GM13977 (cell line): Measurements from ENCODE around the gene WFDC8.
"Not testable (repeated sequence)": the region's sequence is repeated elsewhere in the genome, so short reads cannot be mapped to it uniquely, and the experiment has no call there.

Source experiments
- DNase-seq: peaks from one replicate; pipeline ENCODE4 v3.0.0; 2012; ENCODE audit warnings: low spot score
- in situ Hi-C: fragments of 300-500 bp; cut with MboI; formaldehyde crosslinking; loops from one replicate; pipeline ENCODE4 v1.12.0; 2022; ENCODE audit warnings: low sequenced_read_pairs, low pct_unique_long_range_greater_than_20kb, mixed read lengths, inconsistent platforms; ENCODE audit not compliant: unreplicated experiment
- TF ChIP-seq, protein P1 (sequence below): IDR thresholded peaks from 2 replicates; pipeline ENCODE4 v1.5.1; 2012; ENCODE audit warnings: mild to moderate bottlenecking, control low read depth; ENCODE audit not compliant: insufficient read depth; ENCODE audit errors: extremely low read depth, missing control alignments

Gene WFDC8

DNA sequence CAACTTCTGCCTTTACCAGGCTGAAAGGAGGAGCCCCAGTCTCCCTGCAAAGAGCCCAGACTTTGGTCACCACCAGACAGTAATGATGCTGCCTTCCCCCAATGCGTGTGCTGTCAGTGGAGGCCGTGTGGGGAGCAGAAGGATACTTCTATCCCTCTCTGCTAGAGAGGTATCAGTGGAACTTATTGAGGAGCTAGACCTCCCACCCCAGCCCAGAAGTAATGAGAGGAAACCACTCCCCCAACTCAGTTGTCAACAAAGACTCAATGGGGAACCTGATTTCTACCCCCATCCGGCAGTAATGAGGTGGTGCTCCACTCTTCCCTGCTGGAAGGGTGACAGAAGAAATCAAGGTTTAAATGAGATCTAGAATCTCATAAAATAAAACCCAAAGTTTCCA lies 4.4 kb upstream of the WFDC8 start:
- in situ Hi-C loops = loop anchor here (25.0 kb wide), 1 partner anchor 179 kb away; no protein-coding TSS in a partner anchor
- TF ChIP-seq, protein P1, sequence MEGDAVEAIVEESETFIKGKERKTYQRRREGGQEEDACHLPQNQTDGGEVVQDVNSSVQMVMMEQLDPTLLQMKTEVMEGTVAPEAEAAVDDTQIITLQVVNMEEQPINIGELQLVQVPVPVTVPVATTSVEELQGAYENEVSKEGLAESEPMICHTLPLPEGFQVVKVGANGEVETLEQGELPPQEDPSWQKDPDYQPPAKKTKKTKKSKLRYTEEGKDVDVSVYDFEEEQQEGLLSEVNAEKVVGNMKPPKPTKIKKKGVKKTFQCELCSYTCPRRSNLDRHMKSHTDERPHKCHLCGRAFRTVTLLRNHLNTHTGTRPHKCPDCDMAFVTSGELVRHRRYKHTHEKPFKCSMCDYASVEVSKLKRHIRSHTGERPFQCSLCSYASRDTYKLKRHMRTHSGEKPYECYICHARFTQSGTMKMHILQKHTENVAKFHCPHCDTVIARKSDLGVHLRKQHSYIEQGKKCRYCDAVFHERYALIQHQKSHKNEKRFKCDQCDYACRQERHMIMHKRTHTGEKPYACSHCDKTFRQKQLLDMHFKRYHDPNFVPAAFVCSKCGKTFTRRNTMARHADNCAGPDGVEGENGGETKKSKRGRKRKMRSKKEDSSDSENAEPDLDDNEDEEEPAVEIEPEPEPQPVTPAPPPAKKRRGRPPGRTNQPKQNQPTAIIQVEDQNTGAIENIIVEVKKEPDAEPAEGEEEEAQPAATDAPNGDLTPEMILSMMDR = no peak

DNA sequence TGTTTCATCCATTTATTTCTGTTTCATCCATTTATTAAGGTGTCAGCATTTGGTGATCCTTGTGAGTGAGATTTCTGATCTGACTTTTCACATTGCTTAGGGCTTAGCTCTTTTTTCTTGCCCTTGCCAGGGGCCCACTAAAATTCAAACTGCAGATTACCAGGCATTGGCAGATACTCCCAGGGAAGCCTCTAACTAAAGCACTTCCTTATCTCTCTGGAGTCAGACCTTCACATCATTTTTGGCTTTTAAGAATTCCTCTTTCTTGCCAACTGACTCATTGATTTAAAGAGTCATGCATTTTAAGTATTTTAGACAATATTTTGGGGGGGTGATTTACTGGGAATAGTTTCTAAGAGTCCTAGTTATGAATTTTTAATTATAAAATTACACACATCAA lies 2.6 kb upstream of the WFDC8 start:
- TF ChIP-seq, protein P1 = no peak
- in situ Hi-C loops = loop anchor here (25.0 kb wide), 1 partner anchor 181 kb away; no protein-coding TSS in a partner anchor
- DNase-seq = no peak

More for the DNA sequence above, 4.4 kb upstream of the WFDC8 start:
- no peak for DNase-seq

DNA sequence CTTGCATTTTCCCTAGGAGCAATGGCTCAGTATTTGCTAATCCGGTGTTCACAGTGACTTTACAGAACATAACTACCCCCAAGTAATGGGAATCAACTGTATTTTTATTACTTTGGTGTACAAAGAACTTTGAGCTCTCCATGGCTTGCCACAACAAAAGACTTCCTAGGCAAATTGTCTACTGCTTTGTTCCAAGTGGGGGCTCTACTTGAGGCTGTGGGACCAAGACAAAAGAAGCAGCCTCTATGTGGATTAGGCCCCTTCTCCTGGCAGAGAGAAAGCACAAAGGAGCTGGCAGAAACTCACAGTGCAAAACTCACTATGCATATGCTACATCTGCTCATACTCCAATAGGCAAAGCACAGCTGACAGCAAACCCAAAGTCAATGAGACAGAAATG lies 853 bp downstream of the WFDC8 start:
- in situ Hi-C loops = loop anchor here (25.0 kb wide), 1 partner anchor 184 kb away; no protein-coding TSS in a partner anchor

DNA sequence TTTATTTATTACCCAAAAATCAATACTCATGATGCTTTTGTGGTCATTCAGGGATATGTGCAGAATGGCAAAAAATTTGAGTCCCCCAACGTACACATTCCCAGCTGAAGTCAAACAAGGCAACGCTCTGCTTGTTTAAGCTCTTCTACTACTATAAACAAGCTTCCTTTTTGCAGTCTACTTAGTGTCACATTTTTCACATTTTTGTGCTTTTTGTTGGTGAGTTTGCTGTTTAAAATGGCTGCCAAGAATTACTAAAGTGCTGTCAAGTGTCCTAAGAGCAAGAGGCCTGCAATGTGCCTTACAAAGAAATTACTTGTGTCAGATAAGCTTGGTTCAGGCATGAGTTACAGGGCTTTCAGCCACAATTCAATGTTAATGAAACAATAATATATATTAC lies 2.1 kb downstream of the WFDC8 start:
- TF ChIP-seq, protein P1 = no peak
- in situ Hi-C loops = loop anchor here (25.0 kb wide), 1 partner anchor 185 kb away; no protein-coding TSS in a partner anchor
- no peak for DNase-seq

More for the DNA sequence above, 853 bp downstream of the WFDC8 start:
- no peak for DNase-seq
- TF ChIP-seq, protein P1 = no peak

DNA sequence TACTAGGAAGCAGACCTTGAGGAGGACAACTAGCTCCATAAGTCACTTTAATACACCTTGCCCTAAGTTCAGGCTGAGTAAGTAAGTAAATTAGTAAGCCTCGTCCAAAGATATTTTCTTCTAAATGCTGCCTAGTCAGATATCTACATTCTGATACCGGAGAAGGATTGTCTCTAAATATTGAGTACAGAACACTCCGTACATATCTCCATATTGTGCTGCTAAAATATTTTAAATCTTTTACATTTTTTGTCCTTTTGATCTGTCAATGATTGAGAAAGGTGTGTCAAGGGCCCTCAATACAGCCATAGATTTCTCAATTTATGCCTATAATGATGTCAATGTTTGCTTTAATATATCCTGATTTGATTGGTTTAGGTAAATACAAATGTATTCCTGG lies 3.2 kb downstream of the WFDC8 start:
- in situ Hi-C loops = loop anchor here (25.0 kb wide), 1 partner anchor 186 kb away; no protein-coding TSS in a partner anchor
- TF ChIP-seq, protein P1 = no peak
- no peak for DNase-seq

DNA sequence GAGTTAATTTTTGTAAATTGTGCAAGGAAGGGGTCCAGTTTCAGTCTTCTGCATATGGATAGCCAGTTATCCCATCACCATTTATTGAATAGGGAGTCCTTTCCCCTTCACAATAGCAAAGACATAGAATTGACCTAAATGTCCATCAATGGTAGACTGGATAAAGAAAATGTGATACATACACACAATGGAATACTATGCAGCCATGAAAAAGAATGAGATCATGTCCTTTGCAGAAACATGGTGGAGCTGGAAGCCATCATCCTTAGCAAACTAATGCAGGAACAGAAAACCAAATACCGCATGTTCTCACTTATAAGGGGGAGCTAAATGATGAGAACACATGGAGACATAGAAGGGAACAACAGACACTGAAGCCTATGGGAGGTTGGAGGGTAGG lies 9.4 kb downstream of the WFDC8 start:
- in situ Hi-C loops = not testable (repeated sequence)

DNA sequence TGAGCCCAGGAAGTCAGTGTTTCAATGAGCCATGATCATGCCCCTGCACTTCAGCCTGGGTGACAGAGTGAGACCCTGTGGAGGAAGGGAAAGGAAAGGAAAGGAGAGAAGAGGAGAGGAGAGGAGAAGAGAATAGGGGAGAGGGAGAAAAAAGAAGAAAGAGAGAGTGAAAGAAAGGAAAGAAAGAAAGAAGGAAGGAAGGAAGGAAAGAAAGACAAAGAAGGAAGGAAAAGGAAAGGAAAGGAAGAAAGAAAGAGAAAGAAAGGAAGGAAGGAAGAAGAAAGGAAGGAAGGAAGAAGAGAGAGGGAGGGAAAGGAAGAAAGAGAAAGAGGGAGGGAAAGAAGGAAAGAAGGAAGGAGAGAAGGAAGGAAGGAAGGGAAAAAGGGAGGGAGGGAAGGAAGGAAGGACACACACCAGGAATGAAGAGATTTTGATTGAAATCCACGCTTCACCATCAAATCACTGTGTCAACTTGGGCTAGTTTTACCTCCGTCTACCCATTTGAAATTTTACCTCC lies 14.3 kb downstream of the WFDC8 start:
- no peak for DNase-seq
- TF ChIP-seq, protein P1 = no peak
- in situ Hi-C loops = no loop called here

More for the DNA sequence above, 9.4 kb downstream of the WFDC8 start:
- DNase-seq = not testable (repeated sequence)
